GM23338 (cell line): Measurements from ENCODE around the gene LCOR.

Experiments
- ETS1 ChIP-seq: IDR thresholded peaks from 2 replicates; pipeline ENCODE4 v1.6.1; 2016; ENCODE audit warnings: antibody characterized with exemption
- EZH2 ChIP-seq: fragments of 200-600 bp; sonication (generic); IDR thresholded peaks from one replicate; pipeline ENCODE4 v1.8.0; 2017; ENCODE audit warnings: antibody characterized with exemption, mild to moderate bottlenecking, low read depth; ENCODE audit not compliant: unreplicated experiment
- REST ChIP-seq: IDR thresholded peaks from one replicate; pipeline ENCODE4 v1.6.1; 2018; ENCODE audit warnings: antibody characterized with exemption; ENCODE audit not compliant: unreplicated experiment
- TF ChIP-seq, protein P1 (sequence below), 2 experiments: fragments of 200-600 bp in 1 of 2; sonication (generic) in 1 of 2; conservative IDR thresholded peaks; 2 replicates each; pipeline versions ENCODE4 v1.5.1 to v1.6.1; 2016 to 2017; ENCODE audit warnings: antibody characterized with exemption in 2 of 2, low read depth in 2 of 2, mild to moderate bottlenecking in 2 of 2, moderate library complexity in 1 of 2

GRCh38 chr10:96921655-96922054 is 89.6 kb downstream of the LCOR start:
- TF ChIP-seq ETS1 (no peak), EZH2 (no peak), REST (no peak)
- TF ChIP-seq, protein P1, sequence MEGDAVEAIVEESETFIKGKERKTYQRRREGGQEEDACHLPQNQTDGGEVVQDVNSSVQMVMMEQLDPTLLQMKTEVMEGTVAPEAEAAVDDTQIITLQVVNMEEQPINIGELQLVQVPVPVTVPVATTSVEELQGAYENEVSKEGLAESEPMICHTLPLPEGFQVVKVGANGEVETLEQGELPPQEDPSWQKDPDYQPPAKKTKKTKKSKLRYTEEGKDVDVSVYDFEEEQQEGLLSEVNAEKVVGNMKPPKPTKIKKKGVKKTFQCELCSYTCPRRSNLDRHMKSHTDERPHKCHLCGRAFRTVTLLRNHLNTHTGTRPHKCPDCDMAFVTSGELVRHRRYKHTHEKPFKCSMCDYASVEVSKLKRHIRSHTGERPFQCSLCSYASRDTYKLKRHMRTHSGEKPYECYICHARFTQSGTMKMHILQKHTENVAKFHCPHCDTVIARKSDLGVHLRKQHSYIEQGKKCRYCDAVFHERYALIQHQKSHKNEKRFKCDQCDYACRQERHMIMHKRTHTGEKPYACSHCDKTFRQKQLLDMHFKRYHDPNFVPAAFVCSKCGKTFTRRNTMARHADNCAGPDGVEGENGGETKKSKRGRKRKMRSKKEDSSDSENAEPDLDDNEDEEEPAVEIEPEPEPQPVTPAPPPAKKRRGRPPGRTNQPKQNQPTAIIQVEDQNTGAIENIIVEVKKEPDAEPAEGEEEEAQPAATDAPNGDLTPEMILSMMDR (conservative IDR thresholded peaks at IDR 0.05; ENCODE audit: low read depth in 2 of 2): no peak
